B cell (primary cell): Measurements from ENCODE around the gene ADAMTS19. TPM values are rescaled to one million over a fixed set of nuclear protein-coding genes. Genes with fewer than 3 reads are reported as not detected.

Experiments used
- ATAC-seq: fragments of 200-7000 bp; cut with Tn5 transposase; one replicate; pipeline ENCODE4 v1.10.0; 2021; ENCODE audit warnings: low read depth, mild to moderate bottlenecking, moderate number of reproducible peaks, moderate library complexity
- CTCF ChIA-PET: fragments of 350-600 bp; sonication (Branson Sonifier 250); formaldehyde crosslinking; loops from one replicate; lab custom pipeline; 2021; ENCODE audit warnings: antibody characterized with exemption, inconsistent platforms; lab: Charles Lee
- POLR2A ChIA-PET: fragments of 350-600 bp; sonication (Branson Sonifier 250); formaldehyde crosslinking; loops from one replicate; lab custom pipeline; 2021; ENCODE audit warnings: antibody characterized with exemption; lab: Charles Lee
- DNase-seq: peaks from one replicate; pipeline ENCODE4 v3.0.0; 2013
- H2AFZ ChIP-seq: 2 replicates; pipeline ENCODE4 v1.6.1; 2012; ENCODE audit warnings: mild to moderate bottlenecking, low read depth, low read length; ENCODE audit not compliant: insufficient read depth, poor library complexity, severe bottlenecking
- H3K27ac ChIP-seq, 2 donors: 1 replicate in 1 of 2; 2 replicates in 1 of 2; pipeline ENCODE4 v1.5.1; 2012 to 2013; ENCODE audit warnings: low read length in 2 of 2, mild to moderate bottlenecking in 2 of 2, moderate library complexity in 1 of 2
- H3K27me3 ChIP-seq, 4 experiments: fragments of 200-600 bp in 1 of 4; sonication (generic) in 1 of 4; replicated peaks in 1 of 4; 1 replicate in 2 of 4; 2 replicates in 2 of 4; pipeline versions ENCODE4 v1.6.1 to v1.7.0; 2013 to 2016; ENCODE audit warnings: low read length in 3 of 4, mild to moderate bottlenecking in 2 of 4, mixed read lengths in 1 of 4, moderate library complexity in 1 of 4; ENCODE audit not compliant: insufficient read depth in 4 of 4, control insufficient read depth in 3 of 4; ENCODE audit errors: control extremely low read depth in 1 of 4
- H3K36me3 ChIP-seq, 2 experiments: replicated peaks in 1 of 2; 1 replicate in 1 of 2; 2 replicates in 1 of 2; pipeline versions ENCODE4 v1.6.1 to v1.7.1; 2013; ENCODE audit warnings: low read length in 1 of 2; ENCODE audit not compliant: insufficient read depth in 2 of 2, control insufficient read depth in 1 of 2; ENCODE audit errors: control extremely low read depth in 1 of 2, extremely low read depth in 1 of 2
- H3K4me1 ChIP-seq, 2 donors: fragments of 200-600 bp in 1 of 2; sonication (generic) in 1 of 2; 1 replicate in 1 of 2; 2 replicates in 1 of 2; pipeline versions ENCODE4 v1.5.1 to v1.6.1; 2013 to 2017; ENCODE audit warnings: low read length in 2 of 2; ENCODE audit not compliant: control insufficient read depth in 2 of 2, insufficient read depth in 2 of 2
- H3K4me2 ChIP-seq: replicated peaks from 2 replicates; pipeline ENCODE3; 2012; ENCODE audit warnings: mild to moderate bottlenecking, low read depth, low read length; ENCODE audit not compliant: poor library complexity, severe bottlenecking
- H3K4me3 ChIP-seq, 5 experiments: fragments of 200-600 bp in 1 of 5; sonication (generic) in 1 of 5; 1 replicate in 3 of 5; 2 replicates in 2 of 5; pipeline versions ENCODE4 v1.5.1 to v1.7.0; 2011 to 2016; ENCODE audit warnings: low read length in 4 of 5, mild to moderate bottlenecking in 4 of 5, low read depth in 2 of 5, control low read depth in 1 of 5, moderate library complexity in 1 of 5; ENCODE audit not compliant: insufficient read depth in 1 of 5; ENCODE audit errors: control extremely low read depth in 1 of 5, extremely low read depth in 1 of 5
- H3K79me2 ChIP-seq: fragments of 200-600 bp; sonication (generic); one replicate; pipeline ENCODE4 v1.6.0; 2016; ENCODE audit warnings: low read length; ENCODE audit not compliant: control insufficient read depth, insufficient read depth
- H3K9ac ChIP-seq: fragments of 200-600 bp; sonication (generic); 2 replicates; pipeline ENCODE4 v1.6.1; 2017; ENCODE audit warnings: mild to moderate bottlenecking, low read length, moderate library complexity
- H3K9me3 ChIP-seq, 3 donors: one replicate each; pipeline versions ENCODE4 v1.6.1 to v1.7.1; 2013; ENCODE audit warnings: low read length in 2 of 3; ENCODE audit not compliant: control insufficient read depth in 2 of 3, insufficient read depth in 1 of 3; ENCODE audit errors: control extremely low read depth in 1 of 3
- H4K20me1 ChIP-seq: 2 replicates; pipeline ENCODE4 v1.6.0; 2012; ENCODE audit warnings: mild to moderate bottlenecking, low read length; ENCODE audit not compliant: insufficient read depth, control insufficient read depth, poor library complexity, severe bottlenecking
- H3K27ac Mint-ChIP-seq: one replicate; pipeline ENCODE4 v1.8.0; 2021; ENCODE audit warnings: mixed read lengths
- H3K27me3 Mint-ChIP-seq: one replicate; pipeline ENCODE4 v1.8.0; 2021; ENCODE audit warnings: mixed read lengths
- H3K4me1 Mint-ChIP-seq: one replicate; pipeline ENCODE4 v1.8.0; 2021; ENCODE audit warnings: mixed read lengths
- H3K4me3 Mint-ChIP-seq: one replicate; pipeline ENCODE4 v1.8.0; 2021; ENCODE audit warnings: mixed read lengths
- H3K9me3 Mint-ChIP-seq: one replicate; pipeline ENCODE4 v1.8.0; 2022; ENCODE audit warnings: mixed read lengths; ENCODE audit not compliant: insufficient read depth
- EZH2 ChIP-seq: IDR thresholded peaks from 2 replicates; pipeline ENCODE4 v1.6.1; 2012; ENCODE audit warnings: borderline replicate concordance, low read depth, mild to moderate bottlenecking, moderate library complexity, low read length; ENCODE audit not compliant: insufficient read depth, poor library complexity, severe bottlenecking
- WGBS: methylation state at CpG from one replicate; pipeline ENCODE4 v1.1.5; 2013; ENCODE audit warnings: missing lambda C conversion rate; ENCODE audit not compliant: insufficient coverage; 5-methylcytosine and 5-hydroxymethylcytosine counted together
- intact Hi-C: fragments of 100-400 bp; cut with micrococcal nuclease; formaldehyde crosslinking; loops from one replicate; pipeline ENCODE4 v1.10.0; 2022
- polyA plus RNA-seq: library from polyadenylated mRNA; depleted of rRNA; stranded (reverse); fragments of >200 nt; gene quantifications from 2 replicates; pipeline ENCODE4 v1.2.3, GENCODE V29; 2012
- total RNA-seq, 2 donors: library from RNA; stranded (reverse); fragments of 120-200 nt in 1 of 2; gene quantifications; 1 replicate in 1 of 2; 2 replicates in 1 of 2; pipeline versions ENCODE4 v1.2.3 to v1.2.4, GENCODE V29; 2013 to 2022
- TF ChIP-seq, protein P1 (sequence below): fragments of 200-600 bp; IDR thresholded peaks from one replicate; pipeline ENCODE4 v1.8.0; 2022; ENCODE audit warnings: antibody characterized with exemption, mild to moderate bottlenecking

Gene ADAMTS19
- total and polyA plus RNA-seq, 2 donors (not counting 1 experiment from before 2014, with no cell fraction given): not detected

DNA sequence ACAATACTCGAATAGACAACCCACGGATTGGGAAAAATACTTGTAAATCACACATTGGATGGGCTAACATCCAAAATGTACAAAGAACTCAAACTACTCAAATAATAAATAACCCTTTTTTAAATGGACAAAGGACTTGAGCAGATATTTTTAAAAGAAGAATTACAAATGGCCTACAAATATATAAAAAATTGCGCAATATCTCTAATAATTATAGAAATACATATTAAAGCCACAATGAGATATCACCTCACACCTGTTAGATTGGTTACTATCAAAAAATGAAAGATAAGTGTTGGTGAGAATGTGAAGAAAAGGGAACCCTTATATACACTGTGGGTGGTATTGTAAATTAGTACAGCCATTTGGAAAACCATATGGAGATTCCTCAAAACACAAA is 40.8 kb upstream of the ADAMTS19 start:
- Histone ChIP-seq H3K27ac (no peak overlapping the region), H2AFZ (no peak overlapping the region), H3K4me3 (no peak overlapping the region), H3K79me2 (no peaks in the 10 kb centered on the region), H3K27me3 (no peaks in the 10 kb centered on the region), H3K9me3 (no peaks in the 10 kb centered on the region), H3K9ac (no peak overlapping the region), H3K4me1 (no peaks in the 10 kb centered on the region), H3K36me3 (no peaks in the 10 kb centered on the region), H3K4me2 (no peak overlapping the region), H4K20me1 (no peaks in the 10 kb centered on the region)
- Mint-ChIP-seq H3K9me3 (peaks cover 6% of the 10 kb centered on the region), H3K27ac (no peak overlapping the region), H3K4me3 (no peak overlapping the region), H3K4me1 (no peaks in the 10 kb centered on the region), H3K27me3 (no peaks in the 10 kb centered on the region)
- POLR2A ChIA-PET: no interaction called here
- DNase-seq (no peak), ATAC-seq (no peak)
- CTCF ChIA-PET: no interaction called here
- TF ChIP-seq EZH2: no peak
- TF ChIP-seq, protein P1, sequence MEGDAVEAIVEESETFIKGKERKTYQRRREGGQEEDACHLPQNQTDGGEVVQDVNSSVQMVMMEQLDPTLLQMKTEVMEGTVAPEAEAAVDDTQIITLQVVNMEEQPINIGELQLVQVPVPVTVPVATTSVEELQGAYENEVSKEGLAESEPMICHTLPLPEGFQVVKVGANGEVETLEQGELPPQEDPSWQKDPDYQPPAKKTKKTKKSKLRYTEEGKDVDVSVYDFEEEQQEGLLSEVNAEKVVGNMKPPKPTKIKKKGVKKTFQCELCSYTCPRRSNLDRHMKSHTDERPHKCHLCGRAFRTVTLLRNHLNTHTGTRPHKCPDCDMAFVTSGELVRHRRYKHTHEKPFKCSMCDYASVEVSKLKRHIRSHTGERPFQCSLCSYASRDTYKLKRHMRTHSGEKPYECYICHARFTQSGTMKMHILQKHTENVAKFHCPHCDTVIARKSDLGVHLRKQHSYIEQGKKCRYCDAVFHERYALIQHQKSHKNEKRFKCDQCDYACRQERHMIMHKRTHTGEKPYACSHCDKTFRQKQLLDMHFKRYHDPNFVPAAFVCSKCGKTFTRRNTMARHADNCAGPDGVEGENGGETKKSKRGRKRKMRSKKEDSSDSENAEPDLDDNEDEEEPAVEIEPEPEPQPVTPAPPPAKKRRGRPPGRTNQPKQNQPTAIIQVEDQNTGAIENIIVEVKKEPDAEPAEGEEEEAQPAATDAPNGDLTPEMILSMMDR: no peak
- WGBS: no CpG with 5 or more reads among the region's 3 CpGs
- intact Hi-C loops: no loop called here

DNA sequence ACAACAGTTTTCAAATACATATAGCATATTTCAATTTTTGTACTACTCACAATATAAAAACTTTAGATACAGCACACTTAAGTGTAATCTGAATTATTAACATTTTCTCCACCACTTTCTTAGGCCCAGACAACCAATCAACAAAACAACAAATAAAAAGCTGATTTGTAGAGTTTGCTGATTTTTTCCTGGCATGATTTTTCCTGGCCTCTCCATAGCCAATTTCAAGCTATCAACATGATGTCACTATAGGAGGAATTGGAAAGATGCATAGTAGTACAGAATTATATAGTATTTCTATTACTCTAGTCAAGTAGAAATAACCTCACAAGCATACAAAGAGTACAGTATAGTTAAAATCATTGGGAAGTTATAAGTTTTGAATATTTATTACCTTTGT is 35.1 kb upstream of the ADAMTS19 start:
- H3K4me1 ChIP-seq: no peaks in the 10 kb centered on the region
- ChIA-PET CTCF (no interaction called here), POLR2A (no interaction called here)
- no peaks in the 10 kb centered on the region for H3K79me2 ChIP-seq
- Mint-ChIP-seq H3K27ac (no peak overlapping the region), H3K4me1 (no peaks in the 10 kb centered on the region), H3K9me3 (no peaks in the 10 kb centered on the region), H3K27me3 (no peaks in the 10 kb centered on the region), H3K4me3 (no peak overlapping the region)
- H3K36me3 ChIP-seq: no peaks in the 10 kb centered on the region
- H3K9ac ChIP-seq: no peak overlapping the region
- intact Hi-C loops: no loop called here
- no peak overlapping the region for H3K4me3 ChIP-seq
- no peaks in the 10 kb centered on the region for H4K20me1 ChIP-seq
- no peak overlapping the region for H3K4me2 ChIP-seq
- H3K27me3 ChIP-seq: no peaks in the 10 kb centered on the region
- TF ChIP-seq EZH2: no peak
- TF ChIP-seq, protein P1: no peak
- no peak for DNase-seq
- no peaks in the 10 kb centered on the region for H3K9me3 ChIP-seq
- ATAC-seq: no peak
- H3K27ac ChIP-seq: no peak overlapping the region
- H2AFZ ChIP-seq: no peak overlapping the region
